ENCODE measurements around the gene TMEM163. TPM values are rescaled to one million over a fixed set of nuclear protein-coding genes. Genes with fewer than 3 reads are reported as not detected.

Gene TMEM163
- total RNA-seq, 1 donor from 2014 or later, result not detected

- FAIRE-seq (no peak), DNase-seq (ENCODE audit: low read depth) (no peak)
- H3K27me3 ChIP-seq (ENCODE audit: control insufficient read depth, insufficient read depth, low read length), result no peaks in the 10 kb centered on the region
- H3K36me3 ChIP-seq (ENCODE audit: control insufficient read depth, insufficient read depth, low read length), result no peaks in the 10 kb centered on the region
- H3K4me3 ChIP-seq (ENCODE audit: low read depth, low read length), result no peak overlapping the region
- TF ChIP-seq CTCF (IDR thresholded peaks at IDR 0.05; ENCODE audit: insufficient read depth, low read length, severe bottlenecking), result no peak
Observed at GRCh38 chr2:134435936-134436335, 282.9 kb downstream of the TMEM163 start.

- H3K27me3 ChIP-seq (ENCODE audit: control insufficient read depth, insufficient read depth, low read length), result no peaks in the 10 kb centered on the region
- H3K4me3 ChIP-seq (ENCODE audit: low read depth, low read length), result no peak overlapping the region
- FAIRE-seq (no peak), DNase-seq (ENCODE audit: low read depth) (no peak)
- no peak for TF ChIP-seq CTCF (IDR thresholded peaks at IDR 0.05; ENCODE audit: insufficient read depth, low read length, severe bottlenecking)
- no peaks in the 10 kb centered on the region for H3K36me3 ChIP-seq (ENCODE audit: control insufficient read depth, insufficient read depth, low read length)
Observed at GRCh38 chr2:134435505-134435904, 283.3 kb downstream of the TMEM163 start.

GRCh38 chr2:134433979-134434378 is 284.8 kb downstream of the TMEM163 start:
- H3K27me3 ChIP-seq (ENCODE audit: control insufficient read depth, insufficient read depth, low read length), result no peaks in the 10 kb centered on the region
- FAIRE-seq (no peak), DNase-seq (ENCODE audit: low read depth) (no peak)
- no peaks in the 10 kb centered on the region for H3K36me3 ChIP-seq (ENCODE audit: control insufficient read depth, insufficient read depth, low read length)
- no peak for TF ChIP-seq CTCF (IDR thresholded peaks at IDR 0.05; ENCODE audit: insufficient read depth, low read length, severe bottlenecking)
- H3K4me3 ChIP-seq (ENCODE audit: low read depth, low read length), result no peak overlapping the region

- H3K27me3 ChIP-seq (ENCODE audit: control insufficient read depth, insufficient read depth, low read length), result no peaks in the 10 kb centered on the region
- H3K36me3 ChIP-seq (ENCODE audit: control insufficient read depth, insufficient read depth, low read length), result no peaks in the 10 kb centered on the region
- FAIRE-seq (no peak), DNase-seq (ENCODE audit: low read depth) (no peak)
- no peak for TF ChIP-seq CTCF (IDR thresholded peaks at IDR 0.05; ENCODE audit: insufficient read depth, low read length, severe bottlenecking)
- no peak overlapping the region for H3K4me3 ChIP-seq (ENCODE audit: low read depth, low read length)
Observed at GRCh38 chr2:134433469-134433868, 285.3 kb downstream of the TMEM163 start.

- no peak for TF ChIP-seq CTCF (IDR thresholded peaks at IDR 0.05; ENCODE audit: insufficient read depth, low read length, severe bottlenecking)
- DNase-seq (ENCODE audit: low read depth), result peak; percentile 79
- Histone ChIP-seq H3K4me3 (ENCODE audit: low read depth, low read length) (no peak overlapping the region), H3K27me3 (ENCODE audit: control insufficient read depth, insufficient read depth, low read length) (no peaks in the 10 kb centered on the region), H3K36me3 (ENCODE audit: control insufficient read depth, insufficient read depth, low read length) (no peaks in the 10 kb centered on the region)
- FAIRE-seq, result no peak
Observed at GRCh38 chr2:134432435-134432883, 286.3 kb downstream of the TMEM163 start.

GRCh38 chr2:134431838-134432434 is 286.9 kb downstream of the TMEM163 start:
- Histone ChIP-seq H3K4me3 (ENCODE audit: low read depth, low read length) (no peak overlapping the region), H3K36me3 (ENCODE audit: control insufficient read depth, insufficient read depth, low read length) (no peaks in the 10 kb centered on the region), H3K27me3 (ENCODE audit: control insufficient read depth, insufficient read depth, low read length) (no peaks in the 10 kb centered on the region)
- peak; percentile 81 for DNase-seq (ENCODE audit: low read depth)
- TF ChIP-seq CTCF (IDR thresholded peaks at IDR 0.05; ENCODE audit: insufficient read depth, low read length, severe bottlenecking), result no peak
- no peak for FAIRE-seq
